GM12892 (cell line): ENCODE results near the gene SRBD1.

Source experiments
- DNase-seq: peaks from one replicate; pipeline ENCODE4 v3.0.0; 2011; ENCODE audit not compliant: insufficient read length
- FAIRE-seq: peaks from 2 replicates; lab custom pipeline; 2011; peaks lifted over from hg19 to GRCh38; lab: Jason Lieb, UNC
- POLR2A ChIP-seq: IDR thresholded peaks from 2 replicates; pipeline ENCODE4 v1.6.1; 2011; ENCODE audit warnings: low read depth, low read length, control low read depth
- POLR2AphosphoS5 ChIP-seq: IDR thresholded peaks from 2 replicates; pipeline ENCODE4 v1.6.1; 2011; ENCODE audit warnings: low read depth, low read length, control low read depth
- TAF1 ChIP-seq: IDR thresholded peaks from 2 replicates; pipeline ENCODE4 v1.6.1; 2011; ENCODE audit warnings: low read depth, mild to moderate bottlenecking, control low read depth, low read length, borderline replicate concordance

The SRBD1 gene

GRCh38 chr2:45484965-45485364, 126.1 kb downstream of the SRBD1 start:
- no peak for FAIRE-seq
- TF ChIP-seq POLR2AphosphoS5 (no peak), POLR2A (no peak), TAF1 (no peak)

GRCh38 chr2:45483997-45484396, 127.1 kb downstream of the SRBD1 start:
- DNase-seq (no peak), FAIRE-seq (no peak)
- no peak for TF ChIP-seq POLR2AphosphoS5
- no peak for TF ChIP-seq TAF1

More at GRCh38 chr2:45484965-45485364, 126.1 kb downstream of the SRBD1 start:
- DNase-seq: no peak

- no peak for DNase-seq
- FAIRE-seq: peak; percentile 17
- TF ChIP-seq TAF1 (no peak), POLR2A (no peak), POLR2AphosphoS5 (no peak)
These were observed 133.5 kb downstream of the SRBD1 start for GRCh38 chr2:45477546-45477945.

- DNase-seq: no peak
- FAIRE-seq: no peak
- TF ChIP-seq POLR2A (no peak), TAF1 (no peak), POLR2AphosphoS5 (no peak)
These were observed 140.5 kb downstream of the SRBD1 start for GRCh38 chr2:45470531-45470930.

- DNase-seq (no peak), FAIRE-seq (peak; percentile 38)
- TF ChIP-seq POLR2AphosphoS5 (no peak), TAF1 (no peak), POLR2A (no peak)
These were observed 141.6 kb downstream of the SRBD1 start for GRCh38 chr2:45469314-45470099.

GRCh38 chr2:45468279-45468678, 142.8 kb downstream of the SRBD1 start:
- TF ChIP-seq POLR2A (no peak), POLR2AphosphoS5 (no peak), TAF1 (no peak)
- DNase-seq (no peak), FAIRE-seq (no peak)

GRCh38 chr2:45466053-45466452, 145.0 kb downstream of the SRBD1 start:
- TF ChIP-seq POLR2AphosphoS5 (no peak), TAF1 (no peak)
- FAIRE-seq (no peak), DNase-seq (no peak)

GRCh38 chr2:45460825-45461224, 150.2 kb downstream of the SRBD1 start:
- FAIRE-seq: no peak
- no peak for TF ChIP-seq POLR2A
- no peak for TF ChIP-seq TAF1
- DNase-seq: no peak

- no peak for TF ChIP-seq POLR2A
- no peak for TF ChIP-seq TAF1
- TF ChIP-seq POLR2AphosphoS5: no peak
- no peak for FAIRE-seq
- no peak for DNase-seq
These were observed 151.2 kb downstream of the SRBD1 start for GRCh38 chr2:45459860-45460259.

GRCh38 chr2:45458909-45459563, 152.0 kb downstream of the SRBD1 start:
- DNase-seq (no peak), FAIRE-seq (no peak)
- no peak for TF ChIP-seq POLR2A
- TF ChIP-seq POLR2AphosphoS5: no peak
- no peak for TF ChIP-seq TAF1

GRCh38 chr2:45457211-45457945, 153.7 kb downstream of the SRBD1 start:
- no peak for TF ChIP-seq TAF1
- no peak for TF ChIP-seq POLR2A
- TF ChIP-seq POLR2AphosphoS5: no peak
- FAIRE-seq (no peak), DNase-seq (no peak)

- no peak for TF ChIP-seq POLR2AphosphoS5
- TF ChIP-seq POLR2A: no peak
- TF ChIP-seq TAF1: no peak
- no peak for DNase-seq
- no peak for FAIRE-seq
These were observed 158.2 kb downstream of the SRBD1 start for GRCh38 chr2:45452866-45453265.
